Thyroid gland (tissue), 4 donors: ENCODE measurements around the gene EIF3B.

ENCODE experiments used
- CTCF ChIP-seq, 6 experiments: fragments of 200-600 bp in 3 of 6; fragments of 450-650 bp in 3 of 6; sonication (generic) in 3 of 6; IDR thresholded peaks; one replicate each; pipeline ENCODE4 v1.5.1; 2016 to 2019; ENCODE audit warnings: antibody characterized with exemption in 6 of 6, mild to moderate bottlenecking in 2 of 6, inconsistent platforms in 1 of 6, moderate library complexity in 1 of 6
- POLR2A ChIP-seq, 2 donors: fragments of 450-650 bp; IDR thresholded peaks; one replicate each; pipeline ENCODE4 v1.6.1; 2017; ENCODE audit warnings: antibody characterized with exemption in 2 of 2, mild to moderate bottlenecking in 2 of 2, moderate library complexity in 1 of 2

GRCh38 chr7:2330493-2330892 lies 24.1 kb upstream of the EIF3B start:
- TF ChIP-seq CTCF (IDR thresholded peaks at IDR 0.05) (no peak), POLR2A (IDR thresholded peaks at IDR 0.05) (no peak)
